D341Med (cell line): ENCODE measurements around the gene MBOAT2.

Source experiments
- DNase-seq: peaks from one replicate; pipeline ENCODE4 v3.0.0; 2012; ENCODE audit warnings: low spot score

The MBOAT2 gene

GRCh38 chr2:8856176-8856575 lies 147.3 kb downstream of the MBOAT2 start:
- DNase-seq, result no peak

GRCh38 chr2:8855010-8855409 lies 148.5 kb downstream of the MBOAT2 start:
- no peak for DNase-seq

- DNase-seq, result no peak
Observed at GRCh38 chr2:8853426-8853825, 150.1 kb downstream of the MBOAT2 start.

GRCh38 chr2:8851811-8852560 lies 151.5 kb downstream of the MBOAT2 start:
- no peak for DNase-seq

GRCh38 chr2:8850845-8851487 lies 152.5 kb downstream of the MBOAT2 start:
- no peak for DNase-seq

DNA sequence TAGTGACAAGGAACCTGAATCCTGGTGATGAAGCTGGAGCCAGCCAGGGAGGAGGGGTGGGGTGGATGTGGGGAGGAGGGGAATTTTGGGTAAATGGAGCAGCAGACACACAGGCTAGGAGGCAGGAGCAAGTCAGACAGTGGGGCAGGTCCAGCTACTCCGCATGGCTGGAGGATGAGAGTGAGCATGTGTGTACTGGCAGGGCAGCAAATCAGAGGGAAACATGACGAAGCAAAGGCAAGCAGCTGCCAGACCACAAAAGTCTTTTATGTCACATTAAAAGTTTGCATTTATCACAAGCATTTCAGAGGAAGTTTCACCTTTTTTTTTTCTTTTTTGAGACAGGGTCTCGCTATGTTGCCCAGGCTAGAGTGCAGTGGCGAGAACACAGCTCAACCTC lies 154.2 kb downstream of the MBOAT2 start:
- DNase-seq, result no peak

DNA sequence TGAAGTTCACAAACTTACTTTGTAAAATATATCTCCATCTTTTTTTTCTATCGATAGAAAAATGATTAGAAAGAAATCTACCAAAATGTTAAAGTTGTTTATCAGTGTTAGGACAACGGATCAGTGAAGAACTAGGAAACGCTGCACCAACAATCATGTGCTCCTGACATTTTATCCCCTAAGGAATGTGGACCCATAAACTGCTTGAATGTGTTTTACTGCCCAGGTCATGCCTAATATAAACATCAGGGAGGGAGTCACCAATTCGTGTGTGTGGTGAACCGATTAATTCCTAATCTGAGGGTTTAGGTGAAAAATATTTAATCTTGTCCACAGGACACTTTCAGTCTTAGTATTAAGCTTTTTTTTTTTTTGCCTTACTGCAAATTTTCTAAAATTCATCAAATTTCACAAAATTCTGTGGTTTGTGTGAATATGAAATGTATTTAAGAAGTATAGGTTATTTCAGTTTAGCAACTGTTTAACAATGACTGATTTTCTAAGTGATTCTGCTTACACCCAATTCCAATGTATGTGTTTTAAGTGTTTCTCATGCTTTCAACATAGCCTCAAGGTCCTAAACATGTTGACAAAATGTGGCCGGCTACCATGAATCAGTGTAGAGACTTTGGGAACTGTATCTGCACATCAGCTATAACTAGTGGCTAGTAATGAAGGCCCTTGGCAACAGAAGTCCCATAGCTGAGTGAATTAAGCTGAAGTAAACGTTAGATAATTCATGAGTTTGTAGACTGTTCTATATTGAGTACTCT lies 155.0 kb downstream of the MBOAT2 start:
- no peak for DNase-seq

GRCh38 chr2:8847400-8847799 lies 156.1 kb downstream of the MBOAT2 start:
- DNase-seq, result no peak

GRCh38 chr2:8841932-8842331 lies 161.6 kb downstream of the MBOAT2 start:
- no peak for DNase-seq

DNA sequence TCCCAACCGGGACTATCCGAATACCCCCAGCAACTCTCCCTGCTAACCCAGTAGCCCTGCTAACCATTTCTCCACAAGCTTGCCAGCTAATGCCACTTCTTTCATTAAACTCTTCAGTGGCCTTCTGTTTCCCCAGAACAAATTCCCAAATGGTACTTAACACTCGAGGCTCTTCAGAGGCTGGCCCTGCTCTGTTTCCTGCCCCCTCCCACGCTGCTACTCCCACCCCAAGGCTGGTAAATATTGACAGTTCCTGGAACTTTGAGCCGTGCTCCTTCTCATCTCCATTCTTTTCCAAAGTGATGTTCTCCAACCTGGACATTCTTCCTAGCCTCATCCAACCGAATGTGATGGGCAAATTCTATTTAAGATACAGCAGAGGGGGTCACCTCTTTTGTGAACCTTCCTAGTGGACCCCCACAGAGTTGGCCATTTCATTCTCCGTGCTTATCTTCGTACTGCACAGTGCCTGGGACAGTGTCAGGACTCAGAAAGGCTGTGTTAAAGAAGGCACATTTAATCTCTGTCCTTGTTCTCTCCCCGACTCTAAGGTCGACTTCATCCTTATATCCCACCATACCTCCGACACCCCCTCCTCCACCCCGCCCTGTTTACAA lies 162.9 kb downstream of the MBOAT2 start:
- no peak for DNase-seq

DNA sequence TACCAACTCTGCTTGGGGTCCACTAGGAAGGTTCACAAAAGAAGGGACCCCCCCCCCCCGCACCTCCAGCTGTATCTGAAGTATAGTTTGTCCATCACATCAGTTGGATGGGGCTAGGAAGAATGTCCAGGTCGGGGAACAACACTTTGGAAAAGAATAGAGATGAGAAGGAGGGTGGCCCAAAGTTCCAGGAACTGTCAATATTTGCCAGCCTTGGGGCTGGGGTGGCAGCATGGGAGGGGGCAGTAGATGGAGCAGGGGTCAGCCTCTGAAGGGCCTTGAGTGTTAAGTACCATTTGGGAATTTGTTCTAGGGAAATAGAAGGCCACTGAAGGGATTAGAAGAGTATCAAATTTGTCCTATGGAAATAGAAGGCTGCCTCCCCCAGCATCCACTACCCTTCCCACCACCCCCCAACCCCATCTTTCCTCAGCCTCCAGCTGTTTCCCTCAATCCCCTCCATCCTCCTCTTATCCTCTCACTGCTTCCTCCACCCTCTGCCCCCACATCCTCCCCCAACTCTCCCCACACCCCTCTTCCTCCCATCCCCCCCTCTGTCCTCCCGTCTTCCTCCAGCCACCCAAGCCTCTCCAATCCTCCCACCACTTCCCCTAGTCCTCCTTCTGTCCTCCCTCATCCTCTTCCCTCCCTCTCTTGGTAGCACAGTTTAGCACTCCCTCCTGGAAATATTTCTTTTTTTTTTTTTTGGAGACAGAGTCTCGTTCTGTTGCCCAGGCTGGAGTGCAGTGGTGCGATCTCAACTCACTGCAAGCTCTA lies 164.1 kb downstream of the MBOAT2 start:
- DNase-seq, result no peak

DNA sequence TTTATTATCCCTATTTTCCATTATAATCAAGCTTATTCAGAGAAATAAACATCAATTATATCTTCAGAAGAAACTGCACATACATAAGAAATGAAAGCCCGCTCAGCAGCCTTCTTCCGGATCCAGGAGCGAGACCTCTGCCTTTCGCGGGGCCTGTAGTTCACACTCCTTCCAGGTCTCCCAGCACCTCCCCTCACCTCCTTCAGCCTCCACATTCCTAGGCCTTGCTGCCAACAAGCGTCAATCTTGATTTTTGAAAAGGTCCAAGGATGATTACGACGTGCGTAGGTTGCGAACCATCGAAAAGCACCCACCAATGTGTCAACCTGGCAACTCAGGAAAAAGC lies 165.7 kb downstream of the MBOAT2 start:
- DNase-seq, result no peak

DNA sequence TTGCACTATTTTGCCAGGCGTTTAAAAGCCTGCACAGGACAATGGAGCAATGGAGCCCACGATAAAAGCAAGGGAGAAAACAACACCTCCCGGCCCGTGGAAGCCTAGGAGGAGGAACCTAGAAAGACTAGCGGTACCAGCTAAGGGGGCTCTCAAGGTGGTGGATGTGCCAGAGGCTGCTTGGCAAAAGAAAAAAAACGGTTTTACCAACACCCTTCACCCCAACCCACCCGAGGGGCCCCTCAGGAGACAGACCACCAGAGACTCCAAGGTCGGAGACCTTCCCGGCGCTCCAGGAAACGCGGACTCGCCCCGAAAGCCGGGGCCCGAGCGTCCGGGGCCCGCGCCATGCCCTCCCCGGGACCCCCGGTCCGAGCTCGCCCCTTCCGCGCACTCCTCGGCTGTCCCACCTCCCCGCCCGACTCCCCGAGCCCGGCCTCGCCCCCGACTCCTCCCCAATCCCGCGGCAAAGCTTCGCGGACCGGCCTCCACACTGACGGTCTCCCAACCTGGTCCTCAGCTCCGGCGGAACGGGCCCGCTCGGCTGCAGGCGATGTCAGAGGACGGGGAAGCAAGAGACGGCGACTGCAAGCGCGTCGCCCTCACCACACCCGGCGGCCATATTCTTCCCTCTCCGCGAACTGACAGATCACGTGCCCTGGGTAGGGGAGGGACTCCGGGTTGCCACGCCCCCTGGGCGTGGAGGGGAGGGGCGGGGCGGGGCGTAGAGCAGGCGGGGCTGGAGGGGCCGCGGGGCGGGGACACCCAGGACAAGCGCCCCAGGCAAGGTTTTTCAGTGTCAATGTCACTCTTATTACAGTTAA lies 166.3 kb downstream of the MBOAT2 start, which contains the start of gene KIDINS220:
Gene KIDINS220 (minus strand): TSS at position 643 of the 824 bp plus-strand sequence. CDS start 10,520 bp downstream, outside the sequence.
- DNase-seq, result peak; percentile 98

DNA sequence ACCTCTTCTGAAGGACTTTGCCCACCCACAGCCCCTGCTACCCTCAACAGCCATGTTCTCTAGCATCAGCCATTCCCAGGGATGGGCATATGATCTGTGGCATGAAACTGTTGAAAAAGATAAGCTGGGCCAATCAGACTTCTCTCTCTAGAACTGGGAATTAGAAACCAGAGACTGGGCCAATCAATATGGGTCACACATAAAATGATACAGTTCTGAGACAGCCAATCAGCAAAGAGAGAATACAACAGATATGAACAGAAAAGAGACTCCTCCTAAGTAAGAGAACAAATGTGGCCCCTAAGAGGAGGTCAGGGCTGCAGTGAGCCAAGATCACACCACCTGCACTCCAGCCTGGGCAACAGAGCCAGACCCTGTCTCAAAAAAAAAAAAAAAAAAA lies 168.2 kb downstream of the MBOAT2 start:
- DNase-seq, result no peak

GRCh38 chr2:8833853-8834252 lies 169.6 kb downstream of the MBOAT2 start:
- DNase-seq, result no peak

GRCh38 chr2:8831516-8831915 lies 172.0 kb downstream of the MBOAT2 start:
- no peak for DNase-seq

GRCh38 chr2:8827729-8828128 lies 175.8 kb downstream of the MBOAT2 start:
- no peak for DNase-seq

DNA sequence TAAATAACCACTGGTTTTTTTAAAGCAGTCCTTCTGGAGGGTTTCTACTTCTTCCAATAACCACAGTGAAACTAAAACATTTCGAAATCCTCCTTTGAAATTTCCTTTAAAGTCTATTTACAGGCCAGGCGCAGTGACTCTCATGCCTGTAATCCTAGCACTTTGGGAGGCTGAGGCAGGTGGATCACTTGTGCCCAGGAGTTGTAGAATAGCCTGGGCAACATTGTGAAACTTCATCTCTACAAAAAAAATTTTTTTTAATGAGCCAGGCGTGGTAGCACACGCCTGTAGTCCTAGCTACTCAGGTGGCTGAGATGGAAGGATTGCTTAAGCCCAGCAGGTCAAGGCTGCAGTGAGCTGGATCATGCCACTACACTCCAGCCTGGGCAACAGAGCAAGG lies 181.3 kb downstream of the MBOAT2 start:
- DNase-seq, result no peak

DNA sequence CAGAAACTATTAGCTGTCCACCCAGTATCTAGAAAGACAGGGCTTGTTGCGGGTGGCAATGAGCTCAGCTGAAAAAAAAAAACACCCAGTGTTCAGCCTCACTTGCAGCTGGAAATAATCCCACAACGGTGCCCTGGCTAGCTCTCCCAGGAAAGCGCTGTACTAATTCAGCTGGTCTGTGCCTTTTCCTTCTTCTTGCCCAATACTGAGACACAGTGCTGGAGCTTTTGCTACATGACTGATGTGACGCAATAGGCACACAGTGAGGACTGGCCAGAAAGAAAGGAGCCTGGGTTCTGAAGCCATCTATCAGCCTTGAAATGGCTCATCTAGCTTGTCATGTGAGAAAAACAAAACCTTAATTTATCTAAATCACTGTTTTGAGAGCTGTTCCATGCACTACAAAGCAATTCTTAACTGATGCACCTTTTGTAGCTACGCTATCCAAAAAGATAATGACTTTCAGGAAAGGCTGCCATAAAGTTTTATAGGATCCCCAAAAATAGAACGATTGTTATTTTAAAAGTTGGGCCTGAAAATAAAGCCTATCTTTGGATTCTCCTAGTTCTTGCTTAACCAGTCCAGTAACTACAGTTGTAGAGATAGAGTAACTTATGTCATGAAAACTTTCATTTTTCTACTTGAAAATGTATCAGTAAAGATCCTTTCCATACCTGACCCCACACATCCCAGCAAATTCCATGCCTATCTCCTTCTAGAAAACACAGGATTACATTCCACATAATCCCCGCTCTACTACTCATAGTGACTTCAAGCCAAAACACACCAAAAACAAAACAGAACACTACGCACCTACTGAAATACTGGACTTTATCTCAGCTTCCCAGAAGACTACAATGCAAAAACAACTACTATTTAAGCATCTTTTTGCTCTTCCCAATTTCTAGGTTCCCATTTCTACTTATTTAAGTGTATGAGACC lies 181.9 kb downstream of the MBOAT2 start:
- no peak for DNase-seq

DNA sequence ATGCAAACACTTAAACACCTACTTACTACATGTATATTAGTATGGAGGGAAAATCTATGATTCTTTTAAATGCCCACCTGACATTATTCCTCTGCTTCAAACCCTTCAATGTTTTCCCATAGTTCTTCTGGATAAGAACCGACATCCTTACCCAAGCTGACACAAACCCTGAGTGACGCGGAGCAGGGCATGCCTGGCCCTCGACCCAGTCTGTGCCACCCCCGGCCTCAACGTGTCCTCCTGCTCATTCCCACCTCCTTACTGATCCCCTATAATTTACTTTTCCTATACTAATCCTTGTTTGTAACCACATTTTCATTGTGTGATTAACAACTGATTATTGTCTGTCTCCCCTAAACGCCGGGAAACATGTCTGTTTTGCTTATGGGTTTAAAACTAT lies 183.5 kb downstream of the MBOAT2 start:
- DNase-seq, result no peak
